HG03521 (cell line): ENCODE data around the gene TIMELESS.
A peak's percentile ranks its signal among the peaks of the same experiment; 100 is the strongest.
"Not testable (repeated sequence)": the region's sequence is repeated elsewhere in the genome, so short reads cannot be mapped to it uniquely, and the experiment has no call there.

ENCODE experiments used
- ATAC-seq: cut with Tn5 transposase; IDR thresholded peaks from one replicate; pipeline ENCODE4 v1.9.1; 2021; ENCODE audit warnings: mild to moderate bottlenecking, moderate library complexity; ENCODE audit not compliant: unreplicated experiment

Gene TIMELESS

DNA sequence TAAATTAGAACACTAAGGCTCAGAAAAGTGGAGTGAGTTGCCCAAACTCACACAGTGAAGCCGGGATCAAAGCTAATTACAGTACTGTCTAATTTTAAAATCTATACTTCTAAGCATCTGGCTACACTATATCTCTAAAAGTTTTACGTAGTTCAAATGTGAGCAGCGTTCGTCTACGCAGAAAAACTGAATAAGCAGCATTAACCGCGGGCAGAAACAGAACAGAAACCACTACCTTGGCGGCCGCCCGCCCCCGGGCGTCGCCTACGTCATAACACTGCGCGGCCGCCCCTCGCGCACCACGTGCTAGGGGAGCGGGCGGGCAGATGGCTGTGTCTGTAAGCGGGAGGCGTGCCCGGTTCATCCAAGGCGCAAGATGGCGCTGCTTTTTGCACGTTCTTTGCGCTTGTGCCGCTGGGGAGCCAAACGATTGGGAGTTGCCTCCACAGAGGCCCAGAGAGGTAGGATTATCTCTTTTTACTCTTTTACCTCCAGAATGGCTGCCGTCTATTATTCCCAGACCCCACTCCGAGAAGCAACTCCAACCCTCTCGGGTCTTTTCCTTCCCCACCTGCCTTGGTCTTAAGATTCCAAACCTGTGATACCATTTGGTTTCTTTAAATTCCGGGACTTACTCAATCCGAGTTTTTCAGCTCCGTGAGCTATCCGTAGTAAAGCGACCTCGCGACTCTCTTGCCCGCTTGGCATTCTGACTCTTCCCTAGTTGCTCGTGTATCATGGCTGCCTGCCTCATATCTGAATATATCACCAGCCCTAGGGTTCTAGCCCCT is 19.2 kb upstream of the TIMELESS start, which contains the start of gene SPRYD4:
Gene SPRYD4, plus strand, starts transcription at position 363 of the 791 bp plus-strand sequence. Its CDS starts 14 bp downstream, at position 377.
- ATAC-seq: peak; percentile 90

DNA sequence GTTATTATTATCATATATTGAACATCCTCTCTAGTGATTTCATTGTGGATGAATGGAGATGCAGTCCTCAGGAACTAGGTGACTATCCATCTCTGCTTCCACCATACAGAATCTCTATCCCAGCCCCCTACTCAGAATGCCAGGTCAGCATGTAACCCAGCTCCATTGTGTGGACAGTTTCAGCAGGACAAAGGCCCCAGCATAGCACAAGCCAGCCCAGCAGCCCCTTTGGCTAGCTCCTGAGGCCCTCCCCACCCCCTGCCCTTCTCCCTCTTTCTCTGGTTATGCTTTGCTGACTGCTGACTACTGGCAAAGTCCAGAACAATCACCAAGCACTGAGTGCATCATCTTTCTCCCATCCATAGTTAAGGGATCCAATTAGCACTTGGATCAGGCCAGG is 13.3 kb upstream of the TIMELESS start:
- ATAC-seq: no peak

DNA sequence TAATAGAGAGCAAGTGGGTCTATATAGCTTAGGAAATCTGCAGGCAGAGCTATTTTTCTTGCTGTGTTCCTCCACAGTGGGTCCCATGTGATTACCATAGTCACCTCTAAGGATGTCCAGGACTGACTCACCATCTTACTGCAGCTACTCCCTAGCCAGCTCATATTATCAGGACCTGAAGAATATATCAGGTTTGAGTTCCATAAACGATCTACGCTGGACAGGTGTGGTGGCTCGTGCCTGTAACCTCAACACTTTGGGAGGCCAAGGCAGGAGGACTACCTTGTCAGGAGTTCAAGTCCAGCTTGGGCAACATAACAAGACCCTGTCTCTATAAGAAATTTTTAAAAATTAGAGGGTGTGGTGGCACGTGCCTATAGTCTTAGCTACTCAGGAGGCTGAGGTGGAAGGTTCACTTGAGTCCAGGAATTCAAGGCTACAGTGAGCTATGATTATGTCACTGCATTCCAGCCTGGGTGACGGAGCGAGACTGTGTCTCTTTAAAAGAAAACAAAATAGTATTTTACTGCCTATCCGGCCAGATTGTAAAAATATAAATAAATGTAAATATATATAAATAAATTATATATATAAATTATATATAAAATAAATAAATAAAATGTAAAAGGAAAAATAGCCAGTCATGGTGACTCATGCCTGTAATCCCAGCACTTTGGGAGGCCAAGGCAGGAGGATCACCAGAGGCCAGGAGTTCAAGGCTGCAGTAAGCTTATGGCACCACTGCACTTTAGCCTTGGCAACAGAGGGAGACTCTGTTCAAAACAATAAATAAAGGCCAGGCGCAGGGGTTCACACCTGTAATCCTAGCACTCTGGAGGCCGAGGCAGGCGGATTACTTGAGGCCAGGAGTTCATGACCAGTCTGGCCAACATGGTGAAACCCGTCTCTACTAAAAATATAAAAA is 12.3 kb upstream of the TIMELESS start:
- no peak for ATAC-seq

DNA sequence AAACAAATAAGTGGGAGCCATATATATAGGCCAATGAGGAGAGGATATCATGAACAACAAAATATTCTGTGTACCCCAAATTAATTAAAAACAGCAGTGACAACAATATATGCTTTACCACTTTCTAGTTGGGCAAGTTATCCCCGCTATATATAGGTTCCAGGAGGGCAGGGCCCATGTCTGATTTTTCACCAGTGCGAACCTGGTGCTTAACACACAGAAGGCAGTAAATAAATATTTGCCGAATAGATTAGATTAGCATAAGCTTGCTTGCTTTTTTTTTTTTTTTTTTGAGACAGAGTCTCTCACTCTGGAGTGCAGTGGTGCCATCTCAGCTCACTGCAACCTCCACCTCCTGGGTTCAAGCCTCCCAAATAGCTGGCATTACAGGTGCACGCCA is 8.6 kb upstream of the TIMELESS start:
- no peak for ATAC-seq

DNA sequence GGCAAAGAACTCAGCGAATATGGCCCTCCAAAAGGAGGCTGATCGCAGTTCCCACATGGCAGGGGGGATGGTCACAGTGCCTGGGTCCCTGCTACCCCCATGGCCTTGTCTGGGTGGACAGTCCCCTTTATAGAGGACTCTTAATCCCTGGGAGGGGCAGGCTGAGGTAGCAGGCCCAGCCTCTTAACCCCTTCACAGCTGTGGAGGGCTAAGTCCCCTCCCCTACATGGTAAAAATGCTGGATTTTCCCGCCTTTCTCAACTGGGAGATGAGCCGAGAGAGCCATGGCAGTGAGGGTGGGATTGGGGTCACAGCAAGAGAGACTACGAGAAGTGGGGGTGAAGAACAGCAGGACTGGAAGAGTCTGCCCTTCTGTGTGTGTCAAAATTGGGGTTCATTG is 5.3 kb upstream of the TIMELESS start, which contains the start of gene MIP:
Gene MIP, minus strand, starts transcription at position 101 of the 400 bp plus-strand sequence. Its CDS starts 44 bp downstream, at position 57.
- ATAC-seq: no peak

DNA sequence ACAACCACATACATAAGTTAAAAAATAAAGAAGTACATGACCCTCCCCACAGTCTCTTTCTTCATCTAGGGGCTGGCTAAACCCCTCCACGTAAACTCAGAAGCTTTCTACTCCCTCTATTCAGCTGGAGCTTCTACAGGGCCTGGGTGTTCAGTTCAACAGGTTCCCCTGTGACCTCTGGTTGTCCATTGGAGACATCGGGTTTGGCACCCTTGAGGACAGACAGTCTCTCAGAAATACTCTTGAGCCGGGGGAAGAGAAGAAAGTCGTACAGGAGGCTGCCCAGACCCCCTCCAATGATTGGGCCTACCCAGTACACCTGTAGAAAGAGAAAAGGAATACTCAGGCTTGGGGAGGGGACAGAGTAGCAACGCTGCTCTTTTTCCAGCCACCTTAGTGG is 1.9 kb upstream of the TIMELESS start:
- ATAC-seq: no peak

DNA sequence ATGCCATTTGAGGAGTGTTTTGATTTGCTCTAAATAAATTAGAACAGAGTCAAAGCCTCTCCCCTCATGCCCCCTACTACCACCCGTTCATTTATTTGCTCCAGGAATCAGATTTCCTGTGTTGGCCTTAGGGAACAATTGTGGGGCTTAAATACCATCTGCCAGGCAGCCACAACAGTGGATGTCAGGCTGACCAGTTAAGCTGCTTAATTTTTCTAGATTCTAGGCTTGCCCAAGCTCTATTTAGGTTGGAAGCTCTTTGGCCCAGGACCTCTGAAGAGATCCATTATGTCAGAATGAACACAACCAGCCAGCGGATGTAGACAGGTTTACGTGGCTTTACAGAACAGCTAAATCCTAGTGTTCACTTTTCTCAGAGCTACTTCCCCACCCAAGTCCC is 1.0 kb upstream of the TIMELESS start:
- ATAC-seq: no peak

DNA sequence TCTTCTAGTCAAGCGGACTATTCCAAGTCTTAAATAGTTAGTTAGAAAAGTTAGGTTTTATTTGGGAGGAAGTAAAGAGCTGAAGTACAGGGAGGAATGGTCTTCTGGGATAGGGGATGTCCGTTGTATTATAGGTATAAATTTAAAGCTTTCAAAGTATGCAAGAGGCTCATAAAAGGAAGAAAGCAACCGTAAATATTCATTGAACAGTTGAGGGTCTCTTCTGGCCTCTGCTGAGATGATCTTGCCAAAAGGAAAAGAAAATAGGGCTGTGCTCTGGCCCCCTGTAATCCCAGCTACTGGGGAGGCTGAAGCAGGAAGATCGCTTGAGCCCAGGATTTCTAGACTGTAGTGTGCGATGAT is 377 bp upstream of the TIMELESS start:
- no peak for ATAC-seq

DNA sequence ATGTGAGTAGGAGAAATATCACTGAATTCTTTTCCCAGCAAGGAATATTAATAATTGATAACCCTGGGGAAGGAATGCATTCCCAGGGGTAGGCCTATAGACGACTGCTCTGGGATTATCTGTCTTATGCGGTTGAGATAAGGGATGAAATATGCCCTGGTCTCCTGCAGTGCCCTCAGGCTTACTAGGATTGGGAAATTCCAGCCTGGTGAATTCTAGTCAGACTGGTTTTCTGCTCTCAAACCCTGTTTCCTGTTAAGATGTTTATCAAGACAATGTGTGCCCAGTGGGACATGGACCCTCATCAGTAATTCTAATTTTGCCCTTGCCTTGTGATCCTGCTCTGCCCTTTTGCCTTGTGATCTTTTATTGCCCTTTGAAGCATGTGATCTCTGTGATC is 6.0 kb downstream of the TIMELESS start:
- not testable (repeated sequence) for ATAC-seq

DNA sequence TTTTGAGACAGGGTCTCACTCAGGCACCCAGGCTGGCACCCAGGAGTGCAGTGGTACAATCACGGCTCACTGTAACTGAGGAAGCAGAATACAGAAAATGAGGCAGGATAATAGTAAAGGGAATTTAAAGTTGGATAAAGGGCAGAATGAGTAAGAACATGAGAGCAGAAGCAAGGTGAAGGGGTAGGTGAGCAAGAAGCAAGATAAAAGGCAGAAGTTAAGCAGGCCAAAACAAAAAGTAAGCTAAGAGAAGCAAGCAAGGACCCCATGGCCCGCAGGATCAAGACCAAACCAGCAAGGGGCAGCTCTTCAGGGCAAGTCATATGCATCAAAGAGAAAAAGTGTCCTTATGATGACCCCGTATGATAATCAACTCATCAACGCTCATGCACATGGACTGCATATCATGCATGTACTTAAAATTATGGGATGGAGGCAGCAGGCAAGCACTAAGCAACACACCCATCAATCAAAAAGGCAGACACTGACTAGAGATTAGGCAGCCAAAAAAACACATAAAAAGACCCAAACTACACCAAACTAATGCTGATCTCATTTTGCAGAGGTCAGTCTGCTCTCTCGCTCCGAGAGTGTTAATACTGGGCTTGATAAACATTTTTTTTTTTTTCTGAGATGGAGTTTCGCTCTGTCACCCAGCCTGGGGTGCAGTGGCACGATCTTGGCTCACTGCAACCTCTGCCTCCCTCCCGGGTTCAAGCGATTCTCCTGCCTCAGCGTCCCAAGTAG is 11.6 kb downstream of the TIMELESS start:
- no peak for ATAC-seq

DNA sequence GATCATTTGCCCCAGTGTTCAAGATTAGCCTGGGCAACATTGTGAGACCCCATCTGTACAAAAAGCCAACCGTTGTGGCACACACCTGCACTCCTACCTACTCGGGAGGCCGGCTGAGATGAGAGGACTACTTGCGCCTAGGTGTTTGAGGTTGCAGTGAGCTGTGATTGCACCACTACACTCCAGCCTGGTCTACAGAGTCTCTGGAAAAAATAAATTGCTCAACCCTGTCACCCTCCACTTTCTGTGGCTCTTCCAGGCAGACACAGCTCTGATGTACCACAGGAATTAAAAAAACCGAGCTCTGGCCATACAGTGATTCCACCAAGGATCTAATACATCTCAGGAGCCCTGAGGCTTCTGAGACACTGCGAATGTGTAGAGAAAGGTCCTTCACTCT is 14.4 kb downstream of the TIMELESS start:
- no peak for ATAC-seq

DNA sequence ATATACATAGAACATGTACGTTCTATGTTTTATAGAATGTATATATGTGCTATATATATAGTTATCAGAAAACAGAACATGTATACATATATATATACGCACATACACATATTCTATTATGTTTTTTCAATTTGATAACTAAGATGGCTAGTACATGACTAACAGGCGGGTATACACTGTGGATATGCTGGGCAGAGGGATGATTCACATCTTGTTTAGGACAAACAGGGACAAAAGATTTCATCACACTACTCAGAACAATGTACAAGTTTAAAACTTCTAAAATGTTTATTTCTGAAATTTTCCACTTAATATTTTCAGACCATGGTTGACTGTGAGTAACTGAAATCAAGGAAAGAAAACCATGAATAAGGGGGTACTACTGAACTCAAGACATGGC is 17.4 kb downstream of the TIMELESS start:
- no peak for ATAC-seq

DNA sequence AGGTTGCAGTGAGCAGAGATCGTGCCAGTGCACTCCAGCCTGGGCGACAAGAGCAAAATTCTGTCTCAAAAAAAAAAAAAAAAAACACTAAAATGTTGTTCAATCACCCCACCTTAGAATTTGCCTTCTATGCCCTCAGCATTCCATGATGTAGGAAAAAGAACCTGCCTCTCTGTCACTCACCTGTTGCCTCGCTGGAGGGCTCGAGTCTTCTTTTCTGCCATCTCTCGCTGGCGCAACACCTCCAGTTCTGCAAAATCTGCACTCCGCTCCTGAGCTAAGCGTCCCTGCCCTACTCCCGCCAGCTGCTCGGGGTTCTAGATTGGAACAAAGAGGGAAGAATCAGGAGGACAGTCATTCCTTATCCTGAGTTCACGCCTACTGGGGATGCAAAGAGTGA is 17.9 kb downstream of the TIMELESS start:
- ATAC-seq: no peak

DNA sequence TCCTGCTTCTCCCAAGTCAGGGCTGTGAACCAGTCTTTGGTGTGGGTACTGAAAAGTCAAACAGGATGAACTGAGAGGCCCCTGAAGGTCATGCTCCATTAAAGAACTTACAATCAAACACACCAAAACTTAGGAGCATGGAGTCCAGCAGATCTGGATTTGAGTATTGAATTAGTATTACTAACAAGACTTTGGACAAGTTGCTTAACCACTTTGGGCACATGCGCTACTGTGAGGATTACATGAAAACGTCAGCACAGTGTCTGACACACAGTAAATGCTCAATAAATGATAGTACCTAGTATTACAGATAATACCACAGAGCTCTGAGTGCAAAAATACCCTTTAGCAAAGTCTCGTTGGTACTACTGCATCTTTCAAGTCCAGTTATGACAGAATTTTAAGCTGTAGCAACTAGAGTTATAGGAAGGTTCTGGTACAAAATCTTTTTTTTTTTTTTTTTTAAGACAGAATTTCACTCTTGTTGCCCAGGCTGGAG is 23.2 kb downstream of the TIMELESS start:
- no peak for ATAC-seq

DNA sequence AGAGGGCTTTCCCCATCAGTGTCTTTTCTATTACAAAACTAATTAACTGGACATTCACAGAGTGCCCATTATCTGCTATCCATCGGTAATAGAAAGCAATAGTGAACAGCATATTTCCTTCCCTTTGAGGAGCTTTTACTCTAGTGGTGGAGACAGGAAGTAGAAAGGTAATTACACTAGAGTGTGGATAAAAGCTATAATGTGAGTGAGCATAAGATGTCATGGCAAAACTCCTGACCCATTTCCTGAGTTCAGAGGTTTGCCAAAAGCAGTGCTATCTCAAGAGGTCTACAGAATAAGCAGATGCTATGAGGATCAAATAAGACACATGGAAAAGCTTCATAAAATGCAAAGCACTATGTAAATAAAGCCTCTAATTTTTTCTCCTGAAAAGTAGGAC is 24.0 kb downstream of the TIMELESS start:
- no peak for ATAC-seq

DNA sequence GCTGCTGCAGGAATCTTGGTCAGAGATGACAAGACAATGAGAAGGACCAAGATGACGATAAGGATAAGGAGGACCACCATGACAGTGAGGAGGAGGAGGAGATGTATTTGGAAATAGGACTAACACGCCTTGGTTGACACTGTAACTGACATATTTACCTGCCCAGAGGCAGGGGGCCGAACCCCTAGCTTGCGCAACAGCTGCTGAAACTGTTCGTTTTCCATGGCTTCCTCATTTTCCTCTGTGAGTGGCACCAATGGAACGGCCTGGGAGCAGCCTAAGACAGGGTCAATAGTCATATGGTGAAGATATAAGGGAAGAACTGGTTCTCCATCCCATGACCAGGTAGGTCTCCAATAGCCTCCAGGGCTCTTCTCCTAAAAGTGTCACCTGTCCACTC is 28.8 kb downstream of the TIMELESS start:
- ATAC-seq: no peak

DNA sequence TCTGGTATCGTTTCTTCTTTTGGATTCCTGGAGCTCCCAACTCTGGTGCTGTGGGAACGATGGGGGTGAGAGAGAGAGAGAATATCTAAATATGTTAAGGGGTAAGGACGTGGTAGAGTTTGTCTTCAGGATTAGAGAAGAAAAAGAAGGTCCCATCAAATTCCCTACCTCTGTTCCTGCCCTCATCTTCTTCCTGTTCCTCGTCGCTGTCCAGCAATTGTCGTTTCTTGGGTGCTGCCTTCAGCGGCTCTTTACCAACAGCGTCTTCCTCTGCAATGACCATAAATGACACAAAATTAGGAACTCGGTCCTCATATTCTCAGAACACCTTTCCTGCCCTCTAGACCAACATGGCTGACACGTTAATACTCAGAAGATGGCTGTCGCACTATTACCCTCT is 31.5 kb downstream of the TIMELESS start:
- no peak for ATAC-seq

DNA sequence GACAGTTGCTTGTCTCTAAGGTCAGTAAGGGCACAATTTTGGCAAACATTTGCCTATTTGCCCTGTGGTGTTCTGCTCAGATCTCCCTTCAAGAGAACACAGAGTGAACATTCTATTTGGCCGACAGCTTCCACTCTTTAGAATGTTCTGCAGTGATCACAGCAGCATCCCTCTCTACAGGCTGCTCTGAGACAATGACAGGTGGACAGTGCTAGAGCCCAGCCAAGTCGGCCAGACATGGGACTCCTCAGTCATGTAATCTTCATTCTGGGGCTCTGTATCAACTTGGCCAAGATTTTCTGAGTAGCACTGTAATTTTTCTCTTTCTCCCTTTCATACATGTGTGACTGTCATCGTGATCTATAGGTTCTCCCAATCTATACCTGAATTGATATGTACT is 34.8 kb downstream of the TIMELESS start:
- no peak for ATAC-seq

DNA sequence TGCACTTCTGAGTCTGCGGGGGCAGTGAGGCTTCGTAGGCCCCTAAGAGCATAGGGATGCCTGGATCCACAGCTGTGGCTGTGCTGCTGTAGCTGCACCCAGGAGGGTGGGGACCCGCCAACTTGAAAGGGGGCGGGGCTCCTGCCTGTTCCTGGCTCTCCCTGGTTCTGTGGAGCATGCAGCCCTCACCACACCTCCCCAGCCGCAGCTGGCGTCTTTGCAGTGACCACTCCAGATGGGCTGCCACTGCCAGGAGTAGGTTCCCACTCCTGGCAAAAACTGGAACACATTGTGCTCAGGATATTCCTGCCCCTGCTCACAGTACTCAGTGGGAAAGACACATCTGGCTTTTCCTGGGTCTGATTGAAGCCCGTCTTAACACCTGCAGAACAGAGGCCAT is 35.8 kb downstream of the TIMELESS start:
- no peak for ATAC-seq

DNA sequence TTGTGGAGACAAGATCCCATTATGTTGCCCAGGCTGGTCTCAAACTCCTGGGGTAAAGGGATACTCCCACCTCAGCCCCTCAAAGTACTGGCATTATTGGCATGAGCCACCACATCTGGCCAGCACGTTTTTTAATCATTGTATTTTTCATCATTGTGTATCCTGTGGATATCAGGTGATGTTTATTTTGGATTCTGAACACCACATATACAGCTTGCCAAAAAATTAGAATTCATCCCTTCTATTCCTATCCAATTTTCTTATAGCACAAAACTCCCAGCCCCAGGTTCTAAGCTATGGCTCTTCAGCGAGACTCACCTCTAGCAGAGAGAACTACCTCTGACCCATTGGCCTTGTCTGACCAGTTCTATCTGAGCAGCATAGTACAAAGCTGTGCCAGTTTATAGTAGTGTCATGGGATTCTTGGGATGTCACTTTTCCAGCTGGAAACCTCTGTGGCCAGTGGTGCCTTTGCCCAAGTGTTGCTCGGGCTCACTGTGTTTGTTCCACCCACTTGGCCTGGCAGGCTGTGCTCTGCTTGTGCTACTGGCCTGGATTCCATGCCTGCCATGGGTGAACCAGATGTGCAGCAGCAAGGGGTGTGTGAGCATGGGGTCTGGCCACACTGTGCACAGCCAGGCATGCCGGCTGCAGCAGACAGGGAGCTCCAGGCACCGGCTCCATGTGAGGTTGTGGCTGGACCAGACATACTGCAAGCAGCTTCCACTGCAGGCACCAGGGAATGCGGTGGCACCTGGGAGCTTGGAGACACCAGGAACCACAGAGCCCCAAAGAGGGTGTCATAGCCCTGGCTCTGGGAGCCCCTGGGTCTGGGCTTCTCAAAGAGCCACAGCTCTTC is 37.2 kb downstream of the TIMELESS start:
- no peak for ATAC-seq
